Posterior vena cava (tissue), 2 donors: ENCODE measurements around the gene PAPPA. TPM values are rescaled to one million over a fixed set of nuclear protein-coding genes. Genes with fewer than 3 reads are reported as not detected.

ENCODE experiments used
- DNase-seq: peaks from one replicate; pipeline ENCODE4 v3.0.0-alpha.2; 2020; ENCODE audit warnings: low spot score
- intact Hi-C, 2 donors: fragments of 100-400 bp; cut with DNase I; formaldehyde crosslinking; loops; one replicate each; pipeline versions ENCODE4 v1.14.1 to v1.14.2; 2022 to 2023
- total RNA-seq, 2 donors: library from RNA; stranded (reverse); fragmentation: NEBNext Ultra II Directional; extraction: Animal tissue kit (Norgen Biotek cat#: 25700); gene quantifications; one replicate each; pipeline ENCODE4 v1.2.1, GENCODE V29; 2021
- donor health status: DM: yes; HTN: yes; CAD: no.
- donor health status: DM: yes; HTN: yes; CAD: no.

The PAPPA gene
- total RNA-seq, 2 donors from 2014 or later: 9.9 to 15.3 TPM

GRCh38 chr9:116147821-116148220 lies 5.8 kb upstream of the PAPPA start:
- intact Hi-C loops: loop anchor here in 1 of 2 donors (1.0 kb wide), 2 partner anchors 18 to 33 kb away; no protein-coding TSS in a partner anchor
- no peak for DNase-seq

GRCh38 chr9:116149844-116150243 lies 3.7 kb upstream of the PAPPA start:
- intact Hi-C loops: loop anchor here (5.0 to 10.0 kb wide), 4 partner anchors 325 to 555 kb away; no protein-coding TSS in a partner anchor
- DNase-seq: no peak

GRCh38 chr9:116151199-116151598 lies 2.4 kb upstream of the PAPPA start:
- intact Hi-C loops: loop anchor here (5.0 to 10.0 kb wide), 4 partner anchors 324 to 556 kb away; no protein-coding TSS in a partner anchor

GRCh38 chr9:116151966-116152381 lies 1.6 kb upstream of the PAPPA start:
- DNase-seq: no peak
- intact Hi-C loops: loop anchor here (5.0 to 10.0 kb wide), 4 partner anchors 323 to 557 kb away; no protein-coding TSS in a partner anchor

More at GRCh38 chr9:116151199-116151598, 2.4 kb upstream of the PAPPA start:
- no peak for DNase-seq

- no peak for DNase-seq
- intact Hi-C loops: loop anchor here (5.0 to 10.0 kb wide), 4 partner anchors 322 to 558 kb away; no protein-coding TSS in a partner anchor
These were observed 1.2 kb upstream of the PAPPA start for GRCh38 chr9:116152390-116152789.

- intact Hi-C loops: loop anchor here (5.0 to 10.0 kb wide), 4 partner anchors 322 to 558 kb away; no protein-coding TSS in a partner anchor
These were observed 438 bp upstream of the PAPPA start for GRCh38 chr9:116152941-116153764.

GRCh38 chr9:116154334-116154975 lies 864 bp downstream of the PAPPA start:
- intact Hi-C loops: loop anchor here (5.0 to 10.0 kb wide), 4 partner anchors 320 to 560 kb away; no protein-coding TSS in a partner anchor
- peak; percentile 80 for DNase-seq

More at GRCh38 chr9:116152941-116153764, 438 bp upstream of the PAPPA start:
- DNase-seq: no peak

GRCh38 chr9:116154976-116155697 lies 1.5 kb downstream of the PAPPA start:
- intact Hi-C loops: loop anchor here (5.0 to 10.0 kb wide), 4 partner anchors 320 to 560 kb away; no protein-coding TSS in a partner anchor
- no peak for DNase-seq

GRCh38 chr9:116155698-116156039 lies 2.1 kb downstream of the PAPPA start:
- no peak for DNase-seq
- intact Hi-C loops: loop anchor here in 1 of 2 donors (10.0 kb wide), 3 partner anchors 319 to 561 kb away; no protein-coding TSS in a partner anchor

GRCh38 chr9:116156621-116157314 lies 3.2 kb downstream of the PAPPA start:
- DNase-seq: peak; percentile 90
- intact Hi-C loops: loop anchor here in 1 of 2 donors (10.0 kb wide), 3 partner anchors 318 to 562 kb away; no protein-coding TSS in a partner anchor

GRCh38 chr9:116157436-116158138 lies 4.0 kb downstream of the PAPPA start:
- no peak for DNase-seq
- intact Hi-C loops: loop anchor here in 1 of 2 donors (10.0 kb wide), 3 partner anchors 317 to 563 kb away; no protein-coding TSS in a partner anchor

- intact Hi-C loops: no loop called here
- no peak for DNase-seq
These were observed 7.3 kb downstream of the PAPPA start for GRCh38 chr9:116160676-116161571.

- DNase-seq: no peak
- intact Hi-C loops: no loop called here
These were observed 8.7 kb downstream of the PAPPA start for GRCh38 chr9:116162241-116162781.

GRCh38 chr9:116163293-116164055 lies 9.9 kb downstream of the PAPPA start:
- intact Hi-C loops: no loop called here
- no peak for DNase-seq

- intact Hi-C loops: loop anchor here in 1 of 2 donors (1.0 kb wide), 1 partner anchor 19 kb away; no protein-coding TSS in a partner anchor
- no peak for DNase-seq
These were observed 12.3 kb downstream of the PAPPA start for GRCh38 chr9:116165912-116166311.

- intact Hi-C loops: loop anchor here in 1 of 2 donors (1.0 kb wide), 1 partner anchor 19 kb away; no protein-coding TSS in a partner anchor
These were observed 13.1 kb downstream of the PAPPA start for GRCh38 chr9:116166713-116167112.

More at GRCh38 chr9:116166713-116167112, 13.1 kb downstream of the PAPPA start:
- DNase-seq: no peak
